Testis (tissue), 2 donors: ENCODE results near the gene C1orf198.

Experiments used
- CTCF ChIP-seq, 3 experiments: fragments of 450-650 bp in 2 of 3; fragments of 200-600 bp in 1 of 3; sonication (generic) in 1 of 3; IDR thresholded peaks; one replicate each; pipeline ENCODE4 v1.5.1; 2016 to 2019; ENCODE audit warnings: antibody characterized with exemption in 3 of 3, mild to moderate bottlenecking in 2 of 3, moderate library complexity in 1 of 3
- POLR2A ChIP-seq: fragments of 450-650 bp; IDR thresholded peaks from one replicate; pipeline ENCODE4 v1.6.1; 2017; ENCODE audit warnings: antibody characterized with exemption, mild to moderate bottlenecking, moderate library complexity

GRCh38 chr1:230794871-230795605, 73.3 kb downstream of the C1orf198 start:
- TF ChIP-seq CTCF (IDR thresholded peaks at IDR 0.05) = no peak
- no peak for TF ChIP-seq POLR2A
